Measurements from ENCODE around the gene SH3BP4. TPM values are rescaled to one million over a fixed set of nuclear protein-coding genes. Genes with fewer than 3 reads are reported as not detected.

Gene SH3BP4
- total RNA-seq, 1 donor from 2014 or later, result 20.2 TPM

DNA sequence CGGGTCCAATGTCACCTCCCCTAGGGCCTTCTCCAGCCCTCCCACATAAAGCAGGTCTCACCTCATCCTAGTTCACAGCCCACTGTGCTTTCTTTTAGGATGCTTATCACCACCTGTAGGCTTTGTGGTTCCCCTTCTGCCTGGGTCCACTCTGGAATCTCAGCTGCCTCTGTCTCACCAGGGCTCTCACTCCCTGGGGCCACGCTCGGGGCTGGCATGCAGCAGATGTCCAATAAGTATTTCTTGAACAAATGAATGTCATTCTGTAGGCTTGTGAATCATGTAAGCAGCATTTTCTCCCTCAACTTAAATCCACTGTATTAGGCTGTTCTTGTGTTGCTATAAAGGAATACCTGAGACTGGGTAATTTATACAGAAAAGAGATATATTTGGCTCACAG is 4.3 kb upstream of the SH3BP4 start:
- no peak for DNase-seq (ENCODE audit: low read depth in 2 of 2)

GRCh38 chr2:234949762-234950434 is 1.9 kb upstream of the SH3BP4 start:
- peak in 1 of 2 donors; percentile 85 for DNase-seq (ENCODE audit: low read depth in 2 of 2)

DNA sequence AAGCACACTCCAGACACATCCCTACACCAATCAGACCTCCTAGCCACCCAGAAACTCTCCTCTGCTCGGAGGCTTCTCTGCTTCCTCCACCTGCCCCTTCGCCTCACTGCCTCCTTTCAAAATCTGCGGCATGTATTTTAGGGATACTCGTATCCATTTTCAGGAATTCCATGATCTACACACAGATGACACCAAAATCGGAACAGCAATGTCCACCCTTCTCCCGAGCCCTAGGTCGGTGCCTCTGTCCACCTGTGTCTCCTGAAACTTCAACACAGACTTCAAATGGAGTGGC is 1.4 kb upstream of the SH3BP4 start:
- no peak for DNase-seq (ENCODE audit: low read depth in 2 of 2)

GRCh38 chr2:234950730-234951663 is 820 bp upstream of the SH3BP4 start:
- DNase-seq (ENCODE audit: low read depth in 2 of 2), result peak; percentile 38 to 44

- peak in 1 of 2 donors; percentile 39 for DNase-seq (ENCODE audit: low read depth in 2 of 2)
These were observed 676 bp downstream of the SH3BP4 start for GRCh38 chr2:234952270-234953115.

GRCh38 chr2:234953116-234954031 is 1.6 kb downstream of the SH3BP4 start:
- DNase-seq (ENCODE audit: low read depth in 2 of 2), result peak; percentile 33 to 41

GRCh38 chr2:234954551-234954992 is 2.8 kb downstream of the SH3BP4 start:
- peak in 1 of 2 donors; percentile 32 for DNase-seq (ENCODE audit: low read depth in 2 of 2)

DNA sequence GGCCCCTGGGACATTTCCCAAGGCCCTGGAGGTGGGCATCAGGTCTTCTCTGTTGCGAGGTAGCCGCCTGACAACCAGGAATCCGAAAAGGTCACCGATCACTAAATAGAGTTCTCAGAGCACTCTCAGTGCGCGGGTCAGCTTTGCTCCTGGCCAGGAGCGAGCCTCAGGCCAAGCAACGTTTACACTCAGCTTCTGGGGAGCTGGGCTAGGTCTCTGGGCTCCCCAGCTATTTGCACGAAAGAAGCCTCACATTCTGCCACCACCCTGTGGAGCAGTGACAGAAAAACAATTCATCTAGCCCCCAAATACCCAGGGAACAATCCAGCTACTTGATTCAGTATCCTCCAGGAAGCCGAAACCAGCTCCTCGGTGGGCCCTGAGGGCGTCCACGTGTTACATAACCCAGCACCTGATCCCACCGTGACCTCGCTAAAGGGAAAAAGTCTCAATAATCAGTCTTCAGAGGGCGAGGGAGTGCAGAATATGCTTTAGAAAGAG is 3.3 kb downstream of the SH3BP4 start:
- no peak for DNase-seq (ENCODE audit: low read depth in 2 of 2)

DNA sequence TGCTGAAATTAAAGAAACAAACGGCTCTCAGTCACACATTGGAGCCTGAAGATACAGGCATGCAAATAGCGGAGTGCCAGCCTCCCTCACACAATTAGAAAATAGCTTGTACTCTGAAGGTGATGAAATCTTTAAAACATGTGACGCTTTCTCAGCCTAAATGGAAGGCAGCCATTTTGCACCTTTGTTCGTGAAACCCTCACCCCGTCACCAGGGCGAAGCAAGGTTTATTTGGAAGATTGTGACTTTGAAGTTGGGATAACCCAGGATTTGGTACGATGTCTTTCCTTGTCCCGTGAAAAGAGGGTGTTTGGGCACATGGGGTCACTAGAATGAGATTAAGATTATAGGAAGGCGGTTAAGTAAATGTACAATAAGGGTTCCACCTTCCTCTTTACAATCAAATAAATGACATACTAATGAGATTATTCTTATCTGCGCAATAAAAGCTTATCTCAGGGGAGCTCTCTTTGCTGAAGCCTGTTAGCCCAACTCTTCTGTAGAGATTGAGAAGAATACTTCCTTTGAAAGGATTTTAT is 4.2 kb downstream of the SH3BP4 start:
- no peak for DNase-seq (ENCODE audit: low read depth in 2 of 2)

GRCh38 chr2:234957834-234958135 is 6.0 kb downstream of the SH3BP4 start:
- DNase-seq (ENCODE audit: low read depth in 2 of 2), result no peak

- no peak for DNase-seq (ENCODE audit: low read depth in 2 of 2)
These were observed 6.5 kb downstream of the SH3BP4 start for GRCh38 chr2:234958311-234958710.

DNA sequence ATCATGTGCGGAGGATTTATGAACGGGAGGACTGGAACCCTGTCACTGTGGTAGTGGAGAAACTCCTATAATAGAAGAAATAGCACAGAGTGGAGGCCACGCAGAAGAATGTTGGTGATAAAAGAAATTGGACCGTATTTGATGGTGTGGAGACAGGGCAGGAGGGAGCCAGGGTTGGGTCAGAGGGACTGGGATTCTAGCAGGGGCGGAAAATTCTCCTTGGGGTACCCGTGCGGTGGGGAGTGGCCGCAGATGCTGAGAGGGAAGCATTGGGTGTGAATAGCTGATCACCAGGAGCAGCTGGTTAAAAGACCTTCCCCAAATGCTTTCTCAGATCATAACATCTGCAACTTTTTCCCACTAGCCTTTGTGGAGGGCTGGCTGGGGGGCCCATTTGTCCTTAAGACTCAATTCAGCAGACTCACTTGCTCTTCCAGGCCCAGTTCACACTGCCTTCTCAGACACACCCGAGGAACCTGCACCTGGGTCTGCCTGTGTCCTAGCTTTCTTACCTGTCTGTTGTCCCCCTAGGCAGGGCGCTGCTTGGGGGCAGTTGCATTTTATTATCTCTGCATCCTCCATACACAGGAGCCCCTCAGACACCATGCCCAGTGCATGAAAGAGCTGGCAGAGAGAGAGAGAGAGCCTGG is 7.1 kb downstream of the SH3BP4 start:
- DNase-seq (ENCODE audit: low read depth in 2 of 2), result no peak

DNA sequence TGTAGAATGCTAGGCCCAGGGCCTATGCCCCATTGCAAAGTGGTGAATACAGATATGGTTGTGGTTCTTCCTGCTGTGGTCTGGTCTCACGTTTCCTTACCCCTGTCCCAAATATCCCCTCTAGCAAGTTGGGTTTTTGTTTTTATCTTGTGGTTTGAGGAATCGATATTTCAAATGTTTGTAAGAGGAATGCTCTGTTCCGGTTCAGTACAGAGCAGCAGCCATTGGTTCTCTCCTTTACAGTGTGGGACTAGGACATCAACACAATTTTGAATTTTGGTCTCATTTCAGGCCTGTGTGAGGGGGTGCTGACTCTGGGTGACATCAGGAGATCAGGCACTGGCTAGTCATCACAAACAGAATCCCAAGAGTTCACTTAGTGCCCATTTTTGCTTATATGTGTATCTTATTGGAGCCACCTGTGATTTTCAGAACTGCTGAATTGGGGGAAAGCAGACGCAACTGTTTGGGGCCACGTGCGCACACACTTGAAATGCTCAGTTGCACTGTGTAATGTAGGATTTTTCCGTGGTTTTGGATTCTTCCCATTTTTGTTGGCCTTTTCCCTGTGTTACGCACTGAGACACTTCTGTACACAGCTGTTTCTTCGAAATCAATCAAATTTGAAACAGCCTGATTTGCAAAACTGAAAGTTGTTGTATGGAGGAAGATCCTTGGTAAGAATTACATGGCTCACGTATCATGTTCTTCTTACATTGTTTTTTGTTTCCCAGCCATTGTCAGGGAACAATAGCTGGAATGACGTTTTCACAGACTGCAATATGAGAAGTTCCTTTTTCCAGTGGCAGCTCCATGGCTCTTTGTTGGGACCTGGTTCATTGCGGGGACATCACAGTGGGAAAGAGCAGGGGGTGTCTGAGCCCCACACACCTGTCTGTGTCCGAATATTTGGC is 8.6 kb downstream of the SH3BP4 start:
- DNase-seq (ENCODE audit: low read depth in 2 of 2), result peak; percentile 81 to 92

DNA sequence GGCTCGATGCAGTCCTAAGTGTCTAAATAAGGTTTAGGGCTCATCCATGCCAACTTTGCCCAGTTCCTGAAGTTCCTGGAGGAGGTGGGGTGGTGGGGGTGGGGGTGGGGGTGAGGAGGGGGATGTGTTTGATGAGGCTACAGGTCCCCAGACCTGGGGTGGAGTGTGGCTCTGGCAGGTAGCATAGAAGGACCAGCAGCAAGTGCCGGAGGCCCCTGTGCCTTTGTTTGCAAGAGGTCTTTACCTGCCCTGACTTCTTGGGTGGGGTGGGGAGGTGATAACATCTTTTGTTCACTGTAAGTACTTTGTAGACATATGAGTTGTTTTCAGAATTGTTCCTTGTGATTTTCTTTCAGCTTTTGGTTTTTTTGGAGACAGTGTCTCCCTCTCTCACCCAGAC is 10.0 kb downstream of the SH3BP4 start:
- DNase-seq (ENCODE audit: low read depth in 2 of 2), result no peak

GRCh38 chr2:234963773-234964615 is 12.2 kb downstream of the SH3BP4 start:
- DNase-seq (ENCODE audit: low read depth in 2 of 2), result no peak

DNA sequence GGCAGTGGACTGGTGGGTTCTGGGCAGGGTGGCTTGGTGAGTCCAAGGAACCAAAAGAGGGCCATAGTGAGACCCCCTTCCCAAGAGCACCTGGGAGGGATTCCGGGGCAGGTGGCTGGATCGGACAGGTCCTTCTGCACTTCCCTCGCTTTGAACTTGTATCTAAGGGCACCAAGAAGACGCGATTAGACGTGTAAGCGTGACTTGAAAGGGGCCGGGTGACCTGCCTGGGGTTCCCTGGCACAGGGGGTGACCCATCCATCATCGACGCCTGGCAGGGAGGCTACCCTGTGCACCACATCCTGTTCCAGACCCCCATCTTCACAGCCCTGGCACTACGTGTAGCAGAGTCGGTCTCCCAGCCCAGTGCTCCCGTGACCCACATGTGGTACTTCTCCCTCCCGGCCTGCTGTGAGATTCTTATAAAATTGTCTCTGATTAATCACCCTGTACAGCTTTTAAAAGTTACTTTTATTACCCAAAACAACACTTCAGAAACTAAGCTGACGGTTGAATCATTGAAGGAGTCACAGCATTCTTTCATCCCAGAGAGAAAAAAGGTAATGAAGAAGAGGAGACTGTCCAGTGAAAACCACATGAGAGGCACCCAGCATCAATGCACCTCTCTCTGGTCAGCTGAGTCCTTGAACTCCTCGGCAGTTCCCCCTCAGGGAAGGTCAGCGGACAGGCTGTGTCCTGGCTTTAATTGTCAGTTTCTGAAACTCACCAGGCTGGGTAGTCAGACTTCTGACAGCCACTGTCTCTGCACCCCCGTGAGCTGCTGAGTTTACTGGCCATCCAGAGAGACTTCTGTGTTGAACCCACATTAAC is 13.0 kb downstream of the SH3BP4 start:
- DNase-seq (ENCODE audit: low read depth in 2 of 2), result no peak

GRCh38 chr2:234966340-234966739 is 14.5 kb downstream of the SH3BP4 start:
- DNase-seq (ENCODE audit: low read depth in 2 of 2), result no peak
